Measurements from ENCODE around the gene SAP30BP.

SAP30BP gene

GRCh38 chr17:75683583-75683982 lies 16.4 kb downstream of the SAP30BP start:
- no peak overlapping the region for H3K27ac ChIP-seq
- H3K9ac ChIP-seq: no peak overlapping the region
- no peak overlapping the region for H3K4me2 ChIP-seq
- H3K4me3 ChIP-seq (IDR thresholded peaks at IDR 0.05; ENCODE audit: insufficient read depth, low read depth, low read length): no peak overlapping the region
- no peak for TF ChIP-seq CTCF (conservative IDR thresholded peaks at IDR 0.05; ENCODE audit: low read depth, low read length)
- H3K27me3 ChIP-seq (ENCODE audit: insufficient read depth, low read depth): no peaks in the 10 kb centered on the region
- H3K4me1 ChIP-seq (ENCODE audit: low read depth, poor library complexity, severe bottlenecking): no peaks in the 10 kb centered on the region
- no peaks in the 10 kb centered on the region for H3K36me3 ChIP-seq (ENCODE audit: insufficient read depth)
- peaks cover 12% of the 10 kb centered on the region; the same call in 1 of the 2 replicates for H4K20me1 ChIP-seq (ENCODE audit: insufficient read depth)
- H2AFZ ChIP-seq (ENCODE audit: low read depth): no peak overlapping the region
- H3K79me2 ChIP-seq (ENCODE audit: insufficient read depth, low read depth): peaks cover 45% of the 10 kb centered on the region; the same call in 1 of the 2 replicates

- H3K4me2 ChIP-seq: no peak overlapping the region
- no peaks in the 10 kb centered on the region for H3K36me3 ChIP-seq (ENCODE audit: insufficient read depth)
- TF ChIP-seq CTCF (conservative IDR thresholded peaks at IDR 0.05; ENCODE audit: low read depth, low read length): no peak
- H3K27ac ChIP-seq: no peak overlapping the region
- peaks cover 13% of the 10 kb centered on the region; the same call in 1 of the 2 replicates for H4K20me1 ChIP-seq (ENCODE audit: insufficient read depth)
- no peak overlapping the region for H3K9ac ChIP-seq
- H3K4me1 ChIP-seq (ENCODE audit: low read depth, poor library complexity, severe bottlenecking): no peaks in the 10 kb centered on the region
- H3K4me3 ChIP-seq (IDR thresholded peaks at IDR 0.05; ENCODE audit: insufficient read depth, low read depth, low read length): no peak overlapping the region
- H2AFZ ChIP-seq (ENCODE audit: low read depth): no peak overlapping the region
- H3K27me3 ChIP-seq (ENCODE audit: insufficient read depth, low read depth): no peaks in the 10 kb centered on the region
- H3K79me2 ChIP-seq (ENCODE audit: insufficient read depth, low read depth): peaks cover 45% of the 10 kb centered on the region; the same call in 1 of the 2 replicates
These were observed 17.1 kb downstream of the SAP30BP start for GRCh38 chr17:75684249-75684648.

GRCh38 chr17:75684924-75685323 lies 17.8 kb downstream of the SAP30BP start:
- Histone ChIP-seq H3K36me3 (ENCODE audit: insufficient read depth) (no peaks in the 10 kb centered on the region), H3K4me3 (IDR thresholded peaks at IDR 0.05; ENCODE audit: insufficient read depth, low read depth, low read length) (no peak overlapping the region), H3K4me1 (ENCODE audit: low read depth, poor library complexity, severe bottlenecking) (no peaks in the 10 kb centered on the region), H3K79me2 (ENCODE audit: insufficient read depth, low read depth) (peaks cover 45% of the 10 kb centered on the region; the same call in 1 of the 2 replicates), H3K27me3 (ENCODE audit: insufficient read depth, low read depth) (no peaks in the 10 kb centered on the region), H2AFZ (ENCODE audit: low read depth) (no peak overlapping the region), H3K27ac (no peak overlapping the region), H3K4me2 (no peak overlapping the region), H3K9ac (no peak overlapping the region), H4K20me1 (ENCODE audit: insufficient read depth) (peaks cover 13% of the 10 kb centered on the region; the same call in 1 of the 2 replicates)
- TF ChIP-seq CTCF (conservative IDR thresholded peaks at IDR 0.05; ENCODE audit: low read depth, low read length): no peak

GRCh38 chr17:75685499-75685898 lies 18.4 kb downstream of the SAP30BP start:
- no peaks in the 10 kb centered on the region for H3K4me1 ChIP-seq (ENCODE audit: low read depth, poor library complexity, severe bottlenecking)
- no peak overlapping the region for H3K27ac ChIP-seq
- no peak overlapping the region for H2AFZ ChIP-seq (ENCODE audit: low read depth)
- no peaks in the 10 kb centered on the region for H3K36me3 ChIP-seq (ENCODE audit: insufficient read depth)
- H3K9ac ChIP-seq: no peak overlapping the region
- H3K4me2 ChIP-seq: no peak overlapping the region
- no peaks in the 10 kb centered on the region for H3K27me3 ChIP-seq (ENCODE audit: insufficient read depth, low read depth)
- H3K79me2 ChIP-seq (ENCODE audit: insufficient read depth, low read depth): peaks cover 48% of the 10 kb centered on the region; the same call in 1 of the 2 replicates
- no peak for TF ChIP-seq CTCF (conservative IDR thresholded peaks at IDR 0.05; ENCODE audit: low read depth, low read length)
- peaks cover 13% of the 10 kb centered on the region; the same call in 1 of the 2 replicates for H4K20me1 ChIP-seq (ENCODE audit: insufficient read depth)
- H3K4me3 ChIP-seq (IDR thresholded peaks at IDR 0.05; ENCODE audit: insufficient read depth, low read depth, low read length): no peak overlapping the region

Data from KMS-11 (cell line).